HUDEP-2 (cell line): ENCODE results near the gene UEVLD.

Experiments
- DNase-seq, 76 experiments: peaks; one replicate each; lab custom pipeline; 2025; ENCODE audit not compliant: unreplicated experiment in 76 of 76; lab: John Stamatoyannopoulos, UW

The UEVLD gene

GRCh38 chr11:18590571-18590970 is 2.0 kb upstream of the UEVLD start:
- no peak for DNase-seq

GRCh38 chr11:18581825-18582224 is 6.7 kb downstream of the UEVLD start:
- no peak for DNase-seq

GRCh38 chr11:18580113-18580766 is 8.3 kb downstream of the UEVLD start:
- no peak for DNase-seq

GRCh38 chr11:18578975-18579598 is 9.4 kb downstream of the UEVLD start:
- peak in 2 of 76 experiments; percentile 4 to 25 for DNase-seq

GRCh38 chr11:18575361-18575760 is 13.2 kb downstream of the UEVLD start:
- DNase-seq = no peak

- no peak for DNase-seq
These were observed 21.5 kb downstream of the UEVLD start for GRCh38 chr11:18567081-18567480.

GRCh38 chr11:18566406-18566805 is 22.1 kb downstream of the UEVLD start:
- no peak for DNase-seq

GRCh38 chr11:18564149-18564548 is 24.4 kb downstream of the UEVLD start:
- no peak for DNase-seq

GRCh38 chr11:18563090-18563730 is 25.3 kb downstream of the UEVLD start:
- no peak for DNase-seq

- DNase-seq = no peak
These were observed 40.5 kb downstream of the UEVLD start for GRCh38 chr11:18548001-18548400.

- peak in 14 of 76 experiments; percentile 1 to 31 (median 6) for DNase-seq
These were observed 48.1 kb downstream of the UEVLD start for GRCh38 chr11:18540207-18541009.

GRCh38 chr11:18536209-18536608 is 52.3 kb downstream of the UEVLD start:
- DNase-seq = no peak

GRCh38 chr11:18534245-18534644 is 54.3 kb downstream of the UEVLD start:
- DNase-seq = no peak

GRCh38 chr11:18533365-18533764 is 55.2 kb downstream of the UEVLD start:
- no peak for DNase-seq

GRCh38 chr11:18527512-18527911 is 61.0 kb downstream of the UEVLD start:
- peak in 1 of 76 experiments; percentile 0 for DNase-seq

GRCh38 chr11:18526521-18527296 is 61.8 kb downstream of the UEVLD start, which contains the start of gene TSG101:
TSS of gene TSG101 (minus strand) at chr11:18526942. CDS start at chr11:18526816, 126 bp downstream.
- DNase-seq = peak in 75 of 76 experiments; percentile 14 to 92 (median 82)

- DNase-seq = peak in 2 of 76 experiments; percentile 3 to 55
These were observed 62.4 kb downstream of the UEVLD start for GRCh38 chr11:18526130-18526520.

GRCh38 chr11:18524248-18524647 is 64.3 kb downstream of the UEVLD start:
- no peak for DNase-seq

GRCh38 chr11:18523084-18523483 is 65.5 kb downstream of the UEVLD start:
- no peak for DNase-seq

- peak in 3 of 76 experiments; percentile 1 to 3 (median 2) for DNase-seq
These were observed 66.1 kb downstream of the UEVLD start for GRCh38 chr11:18522388-18522787.
